Gastrocnemius medialis (tissue), 4 donors: ENCODE measurements around the gene COL25A1.

ENCODE experiments used
- CTCF ChIP-seq, 5 experiments: fragments of 450-650 bp in 3 of 5; fragments of 200-600 bp in 2 of 5; sonication (generic) in 2 of 5; IDR thresholded peaks in 4 of 5; conservative IDR thresholded peaks in 1 of 5; 1 replicate in 4 of 5; 2 replicates in 1 of 5; pipeline ENCODE4 v1.5.1; 2016 to 2019; ENCODE audit warnings: antibody characterized with exemption in 5 of 5, mild to moderate bottlenecking in 3 of 5, moderate library complexity in 3 of 5
- POLR2A ChIP-seq, 2 donors: fragments of 450-650 bp; IDR thresholded peaks; one replicate each; pipeline ENCODE4 v1.6.1; 2017; ENCODE audit warnings: antibody characterized with exemption in 2 of 2, mild to moderate bottlenecking in 2 of 2, moderate library complexity in 2 of 2

- TF ChIP-seq POLR2A (IDR thresholded peaks at IDR 0.05) = no peak
- no peak for TF ChIP-seq CTCF (IDR thresholded peaks at IDR 0.05 in 4 of 5, conservative IDR thresholded peaks at IDR 0.05 in 1 of 5)
Observed at GRCh38 chr4:109009909-109010308, 292.5 kb downstream of the COL25A1 start.
